ENCODE results near the gene SYT1.
A peak's percentile ranks its signal among the peaks of the same experiment; 100 is the strongest.

Gene SYT1

GRCh38 chr12:79236920-79237319 lies 372.3 kb downstream of the SYT1 start:
- no peak for DNase-seq (ENCODE audit: insufficient read length, low spot score)
- no peak for FAIRE-seq
- no peak for TF ChIP-seq CTCF (IDR thresholded peaks at IDR 0.05; ENCODE audit: insufficient read depth, missing control alignments)

GRCh38 chr12:79238246-79238645 lies 373.7 kb downstream of the SYT1 start:
- no peak for FAIRE-seq
- TF ChIP-seq CTCF (IDR thresholded peaks at IDR 0.05; ENCODE audit: insufficient read depth, missing control alignments), result no peak
- DNase-seq (ENCODE audit: insufficient read length, low spot score), result no peak

- DNase-seq (ENCODE audit: insufficient read length, low spot score) (no peak), FAIRE-seq (no peak)
- no peak for TF ChIP-seq CTCF (IDR thresholded peaks at IDR 0.05; ENCODE audit: insufficient read depth, missing control alignments)
Observed at GRCh38 chr12:79247494-79247893, 382.9 kb downstream of the SYT1 start.

- FAIRE-seq, result peak; percentile 25
- TF ChIP-seq CTCF (IDR thresholded peaks at IDR 0.05; ENCODE audit: insufficient read depth, missing control alignments), result no peak
- no peak for DNase-seq (ENCODE audit: insufficient read length, low spot score)
Observed at GRCh38 chr12:79250186-79250585, 385.6 kb downstream of the SYT1 start.

GRCh38 chr12:79250960-79251755 lies 386.6 kb downstream of the SYT1 start:
- DNase-seq (ENCODE audit: insufficient read length, low spot score) (no peak), FAIRE-seq (peak; percentile 53)
- no peak for TF ChIP-seq CTCF (IDR thresholded peaks at IDR 0.05; ENCODE audit: insufficient read depth, missing control alignments)

- DNase-seq (ENCODE audit: insufficient read length, low spot score) (no peak), FAIRE-seq (no peak)
- TF ChIP-seq CTCF (IDR thresholded peaks at IDR 0.05; ENCODE audit: insufficient read depth, missing control alignments), result no peak
Observed at GRCh38 chr12:79252358-79253075, 387.9 kb downstream of the SYT1 start.

- TF ChIP-seq CTCF (IDR thresholded peaks at IDR 0.05; ENCODE audit: insufficient read depth, missing control alignments), result no peak
- FAIRE-seq, result no peak
- DNase-seq (ENCODE audit: insufficient read length, low spot score), result no peak
Observed at GRCh38 chr12:79255288-79255687, 390.7 kb downstream of the SYT1 start.

All from D721Med (cell line).